ENCODE results near the gene KIAA1755.

KIAA1755 gene

DNA sequence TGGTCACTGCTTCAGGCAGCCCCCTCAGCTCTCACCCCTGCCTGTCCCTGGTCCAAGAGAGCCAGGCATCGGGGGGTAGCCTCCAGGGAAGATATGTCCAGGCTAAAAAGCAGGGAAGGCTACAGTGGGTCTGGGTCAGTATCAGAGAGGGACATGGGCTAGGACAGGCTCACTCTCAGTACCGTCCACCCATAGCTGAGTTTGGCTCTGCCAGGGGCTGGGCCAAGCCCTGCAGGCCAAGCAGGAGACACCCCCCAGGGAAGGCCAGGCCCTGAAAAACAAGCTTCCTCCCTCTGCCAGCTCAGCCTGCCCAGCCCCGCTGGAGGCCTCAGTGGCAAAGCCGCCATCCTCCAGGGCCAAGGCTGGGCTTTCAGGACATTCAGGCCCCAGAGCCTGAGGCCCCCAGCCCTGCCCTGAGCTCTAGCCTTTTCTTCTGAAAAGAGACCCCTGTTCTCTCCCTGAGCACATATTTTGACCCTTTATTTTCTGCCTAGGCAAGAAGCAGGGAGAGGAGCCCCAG lies 66.9 kb downstream of the KIAA1755 start:
- Histone ChIP-seq H3K4me2 (ENCODE audit: low read length) (no peak overlapping the region), H3K79me2 (ENCODE audit: low read length) (no peaks in the 10 kb centered on the region), H3K9ac (ENCODE audit: low read length) (no peak overlapping the region), H3K27me3 (ENCODE audit: low read depth, low read length) (no peaks in the 10 kb centered on the region), H3K4me1 (ENCODE audit: low read length) (peaks cover 16% of the 10 kb centered on the region), H3K9me3 (ENCODE audit: insufficient read depth, low read length) (no peaks in the 10 kb centered on the region), H3K36me3 (replicated peaks; ENCODE audit: low read depth, low read length) (no peaks in the 10 kb centered on the region), H4K20me1 (ENCODE audit: insufficient read depth, low read length) (no peaks in the 10 kb centered on the region), H2AFZ (ENCODE audit: low read depth, low read length) (no peak overlapping the region), H3K27ac (ENCODE audit: low read length) (no peak overlapping the region), H3K4me3 (ENCODE audit: low read length) (no peak overlapping the region)
- TF ChIP-seq EZH2phosphoT487 (IDR thresholded peaks at IDR 0.05; ENCODE audit: low read depth) = no peak
- TF ChIP-seq, protein P1, sequence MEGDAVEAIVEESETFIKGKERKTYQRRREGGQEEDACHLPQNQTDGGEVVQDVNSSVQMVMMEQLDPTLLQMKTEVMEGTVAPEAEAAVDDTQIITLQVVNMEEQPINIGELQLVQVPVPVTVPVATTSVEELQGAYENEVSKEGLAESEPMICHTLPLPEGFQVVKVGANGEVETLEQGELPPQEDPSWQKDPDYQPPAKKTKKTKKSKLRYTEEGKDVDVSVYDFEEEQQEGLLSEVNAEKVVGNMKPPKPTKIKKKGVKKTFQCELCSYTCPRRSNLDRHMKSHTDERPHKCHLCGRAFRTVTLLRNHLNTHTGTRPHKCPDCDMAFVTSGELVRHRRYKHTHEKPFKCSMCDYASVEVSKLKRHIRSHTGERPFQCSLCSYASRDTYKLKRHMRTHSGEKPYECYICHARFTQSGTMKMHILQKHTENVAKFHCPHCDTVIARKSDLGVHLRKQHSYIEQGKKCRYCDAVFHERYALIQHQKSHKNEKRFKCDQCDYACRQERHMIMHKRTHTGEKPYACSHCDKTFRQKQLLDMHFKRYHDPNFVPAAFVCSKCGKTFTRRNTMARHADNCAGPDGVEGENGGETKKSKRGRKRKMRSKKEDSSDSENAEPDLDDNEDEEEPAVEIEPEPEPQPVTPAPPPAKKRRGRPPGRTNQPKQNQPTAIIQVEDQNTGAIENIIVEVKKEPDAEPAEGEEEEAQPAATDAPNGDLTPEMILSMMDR (IDR thresholded peaks at IDR 0.05; ENCODE audit: low read depth, low read length) = no peak

DNA sequence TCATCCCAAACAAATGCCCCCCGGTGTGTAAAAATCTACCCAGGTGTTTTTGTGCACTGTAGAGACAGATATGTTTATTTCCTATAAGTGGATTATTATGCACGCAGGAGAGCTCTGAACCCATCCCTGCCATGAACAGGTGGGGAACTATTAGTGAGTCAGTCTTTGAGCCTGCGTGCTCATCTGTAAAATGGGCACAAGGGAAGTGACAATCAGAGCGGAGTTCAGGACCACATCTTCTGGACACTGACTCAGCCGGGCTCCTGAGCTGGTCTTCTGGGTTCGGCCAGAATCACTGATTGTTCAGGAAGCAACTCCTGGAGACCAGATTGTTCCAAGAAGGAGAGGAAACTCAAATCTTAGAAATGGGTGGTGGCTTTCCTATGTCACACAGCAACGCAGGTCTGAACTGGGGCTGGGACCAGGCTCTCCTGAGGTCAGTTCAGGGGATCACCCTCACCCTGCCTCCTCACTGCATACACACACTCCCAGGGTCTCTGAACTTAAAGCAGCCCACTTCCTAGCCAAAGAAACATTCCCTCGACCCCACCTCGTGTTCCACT lies 68.1 kb downstream of the KIAA1755 start:
- no peak overlapping the region for H3K4me2 ChIP-seq (ENCODE audit: low read length)
- no peaks in the 10 kb centered on the region for H3K27me3 ChIP-seq (ENCODE audit: low read depth, low read length)
- no peak overlapping the region for H3K27ac ChIP-seq (ENCODE audit: low read length)
- no peaks in the 10 kb centered on the region for H3K36me3 ChIP-seq (replicated peaks; ENCODE audit: low read depth, low read length)
- H3K9ac ChIP-seq (ENCODE audit: low read length) = no peak overlapping the region
- TF ChIP-seq, protein P1 (IDR thresholded peaks at IDR 0.05; ENCODE audit: low read depth, low read length) = no peak
- TF ChIP-seq EZH2phosphoT487 (IDR thresholded peaks at IDR 0.05; ENCODE audit: low read depth) = no peak
- H3K79me2 ChIP-seq (ENCODE audit: low read length) = no peaks in the 10 kb centered on the region
- peaks cover 12% of the 10 kb centered on the region for H3K4me1 ChIP-seq (ENCODE audit: low read length)
- no peaks in the 10 kb centered on the region for H3K9me3 ChIP-seq (ENCODE audit: insufficient read depth, low read length)
- no peak overlapping the region for H2AFZ ChIP-seq (ENCODE audit: low read depth, low read length)
- no peaks in the 10 kb centered on the region for H4K20me1 ChIP-seq (ENCODE audit: insufficient read depth, low read length)
- no peak overlapping the region for H3K4me3 ChIP-seq (ENCODE audit: low read length)

DNA sequence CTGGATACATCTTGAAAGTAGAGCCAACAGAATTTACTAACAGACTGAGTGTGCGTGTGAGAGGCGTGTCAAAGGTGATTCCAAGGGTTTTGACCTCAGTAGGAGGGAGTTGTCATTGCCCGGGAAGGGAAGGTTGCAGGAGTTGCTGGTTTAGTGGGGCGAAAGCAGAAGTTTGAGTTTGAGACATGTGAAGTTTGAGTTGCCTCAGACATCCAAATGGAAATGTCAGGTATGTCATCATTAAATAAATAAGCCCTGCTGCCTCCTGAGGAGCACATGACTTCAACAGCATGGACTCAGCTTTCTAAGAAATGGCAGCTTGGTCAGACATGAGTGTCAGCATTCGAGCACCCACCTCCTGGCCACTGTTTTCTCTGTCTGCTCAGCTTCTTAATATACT lies 68.9 kb downstream of the KIAA1755 start:
- peaks cover 5% of the 10 kb centered on the region for H3K4me1 ChIP-seq (ENCODE audit: low read length)
- no peak overlapping the region for H3K4me2 ChIP-seq (ENCODE audit: low read length)
- no peak overlapping the region for H3K4me3 ChIP-seq (ENCODE audit: low read length)
- TF ChIP-seq, protein P1 (IDR thresholded peaks at IDR 0.05; ENCODE audit: low read depth, low read length) = no peak
- no peak for TF ChIP-seq EZH2phosphoT487 (IDR thresholded peaks at IDR 0.05; ENCODE audit: low read depth)
- H4K20me1 ChIP-seq (ENCODE audit: insufficient read depth, low read length) = no peaks in the 10 kb centered on the region
- no peaks in the 10 kb centered on the region for H3K27me3 ChIP-seq (ENCODE audit: low read depth, low read length)
- no peaks in the 10 kb centered on the region for H3K36me3 ChIP-seq (replicated peaks; ENCODE audit: low read depth, low read length)
- H3K9me3 ChIP-seq (ENCODE audit: insufficient read depth, low read length) = no peaks in the 10 kb centered on the region
- H2AFZ ChIP-seq (ENCODE audit: low read depth, low read length) = no peak overlapping the region
- H3K27ac ChIP-seq (ENCODE audit: low read length) = no peak overlapping the region
- H3K79me2 ChIP-seq (ENCODE audit: low read length) = no peaks in the 10 kb centered on the region
- no peak overlapping the region for H3K9ac ChIP-seq (ENCODE audit: low read length)

DNA sequence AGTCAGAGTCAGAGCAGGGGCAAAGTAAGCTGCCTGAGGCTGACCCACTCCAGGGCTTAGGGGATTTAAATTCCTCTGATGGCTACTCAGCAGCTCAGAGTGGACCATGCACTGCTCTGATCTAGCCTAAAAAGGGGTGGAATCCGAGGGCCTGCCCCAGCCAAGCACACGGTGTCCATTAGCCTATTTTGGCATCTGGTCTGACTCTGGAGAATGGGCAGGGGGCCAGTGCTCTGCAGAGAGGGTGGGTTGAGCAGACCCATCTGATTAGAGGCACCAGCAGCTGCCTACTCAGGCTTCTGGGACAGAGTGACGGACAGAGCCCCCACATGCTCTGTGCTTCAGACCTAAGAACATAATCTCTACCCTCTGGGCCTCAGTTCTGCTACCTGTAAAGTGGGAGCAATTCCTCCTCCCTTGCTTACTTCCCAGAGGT lies 69.6 kb downstream of the KIAA1755 start:
- no peak overlapping the region for H3K4me3 ChIP-seq (ENCODE audit: low read length)
- no peaks in the 10 kb centered on the region for H3K4me1 ChIP-seq (ENCODE audit: low read length)
- H4K20me1 ChIP-seq (ENCODE audit: insufficient read depth, low read length) = no peaks in the 10 kb centered on the region

More for the DNA sequence above, 69.6 kb downstream of the KIAA1755 start:
- H3K36me3 ChIP-seq (replicated peaks; ENCODE audit: low read depth, low read length) = no peaks in the 10 kb centered on the region
- no peak overlapping the region for H3K4me2 ChIP-seq (ENCODE audit: low read length)
- H3K9me3 ChIP-seq (ENCODE audit: insufficient read depth, low read length) = no peaks in the 10 kb centered on the region
- no peaks in the 10 kb centered on the region for H3K27me3 ChIP-seq (ENCODE audit: low read depth, low read length)
- TF ChIP-seq EZH2phosphoT487 (IDR thresholded peaks at IDR 0.05; ENCODE audit: low read depth) = no peak
- TF ChIP-seq, protein P1 (IDR thresholded peaks at IDR 0.05; ENCODE audit: low read depth, low read length) = no peak
- H2AFZ ChIP-seq (ENCODE audit: low read depth, low read length) = no peak overlapping the region
- H3K9ac ChIP-seq (ENCODE audit: low read length) = no peak overlapping the region
- no peak overlapping the region for H3K27ac ChIP-seq (ENCODE audit: low read length)
- no peaks in the 10 kb centered on the region for H3K79me2 ChIP-seq (ENCODE audit: low read length)
